ENCODE measurements around the gene TWF2.
A peak's percentile ranks its signal among the peaks of the same experiment; 100 is the strongest.
"Not testable (repeated sequence)": the region's sequence is repeated elsewhere in the genome, so short reads cannot be mapped to it uniquely, and the experiment has no call there.

Gene TWF2
- total RNA-seq, result 18.1 to 61.1 (median 43.4) reads per million in 3 experiments

GRCh38 chr3:52238761-52239701 lies at the start of gene TWF2:
Gene TWF2 (minus strand): TSS chr3:52239158. CDS start chr3:52239016, 142 bp downstream.
- DNase-seq, result peak; percentile 88

DNA sequence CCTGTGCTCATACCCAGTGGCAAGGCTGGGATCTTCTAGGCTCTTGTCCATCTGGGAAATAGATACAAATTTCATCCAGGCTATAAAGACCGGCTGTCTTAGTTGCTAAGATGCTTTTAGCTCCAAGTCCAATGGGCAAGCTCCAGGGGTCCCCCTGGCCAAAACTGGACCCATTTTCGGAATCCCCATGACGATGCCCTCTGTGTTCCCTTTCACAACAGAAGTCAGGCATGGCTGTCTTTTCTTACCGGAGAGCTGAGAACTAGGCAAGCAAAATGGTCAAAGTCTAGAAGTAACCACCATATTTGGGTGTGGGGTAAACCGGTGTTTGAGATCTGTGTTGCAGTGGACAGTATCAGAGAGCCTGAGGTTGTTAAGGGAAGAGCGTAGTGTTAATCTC lies 49.7 kb upstream of the TWF2 start:
- no peak for DNase-seq

DNA sequence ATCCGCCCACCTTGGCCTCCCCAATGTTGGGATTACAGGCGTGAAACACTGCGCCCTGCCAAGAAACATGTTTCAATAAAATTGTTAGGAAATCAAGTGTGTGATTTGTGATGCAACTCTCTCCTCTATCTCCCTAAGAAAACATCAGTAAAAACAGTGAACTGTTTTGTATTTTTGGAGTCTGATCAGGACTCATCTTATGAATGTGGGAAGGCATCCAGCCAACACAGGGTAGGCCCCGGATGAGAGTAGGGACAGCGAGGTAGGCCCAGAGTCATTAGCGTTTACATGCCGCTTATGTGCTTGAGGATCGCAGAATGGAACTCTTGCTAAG lies 47.8 kb upstream of the TWF2 start:
- DNase-seq, result no peak

- DNase-seq, result not testable (repeated sequence)
These were observed 45.1 kb upstream of the TWF2 start for GRCh38 chr3:52284051-52284450.

DNA sequence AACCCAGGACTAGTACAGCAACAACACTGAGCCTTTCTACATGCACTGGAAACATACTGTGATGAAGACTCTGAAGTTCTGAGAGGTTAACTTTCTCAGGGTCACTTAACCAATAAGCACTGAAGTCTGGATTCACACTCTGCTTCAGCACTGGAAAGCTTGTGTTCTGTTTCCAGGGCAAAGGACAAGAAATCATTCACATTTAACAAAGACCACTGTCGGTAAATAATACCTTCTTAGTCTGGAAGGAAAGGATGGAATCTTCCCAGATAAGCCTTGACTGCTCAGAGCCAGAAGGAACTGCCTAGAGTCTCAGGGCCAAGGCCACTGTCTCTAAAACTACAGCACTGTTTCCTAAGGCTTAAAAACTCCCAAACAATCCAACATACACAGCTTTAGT lies 44.3 kb upstream of the TWF2 start:
- no peak for DNase-seq

GRCh38 chr3:52281981-52282801 lies 43.2 kb upstream of the TWF2 start:
- DNase-seq, result peak; percentile 55

- no peak for DNase-seq
These were observed 41.1 kb upstream of the TWF2 start for GRCh38 chr3:52280050-52280461.

- DNase-seq, result no peak
These were observed 40.6 kb upstream of the TWF2 start for GRCh38 chr3:52279596-52279995.

- peak; percentile 94 for DNase-seq
These were observed 39.6 kb upstream of the TWF2 start, which contains the start of gene WDR82 for GRCh38 chr3:52278510-52279069. Gene WDR82 (minus strand): TSS chr3:52278649. CDS start chr3:52278361, 288 bp downstream.

DNA sequence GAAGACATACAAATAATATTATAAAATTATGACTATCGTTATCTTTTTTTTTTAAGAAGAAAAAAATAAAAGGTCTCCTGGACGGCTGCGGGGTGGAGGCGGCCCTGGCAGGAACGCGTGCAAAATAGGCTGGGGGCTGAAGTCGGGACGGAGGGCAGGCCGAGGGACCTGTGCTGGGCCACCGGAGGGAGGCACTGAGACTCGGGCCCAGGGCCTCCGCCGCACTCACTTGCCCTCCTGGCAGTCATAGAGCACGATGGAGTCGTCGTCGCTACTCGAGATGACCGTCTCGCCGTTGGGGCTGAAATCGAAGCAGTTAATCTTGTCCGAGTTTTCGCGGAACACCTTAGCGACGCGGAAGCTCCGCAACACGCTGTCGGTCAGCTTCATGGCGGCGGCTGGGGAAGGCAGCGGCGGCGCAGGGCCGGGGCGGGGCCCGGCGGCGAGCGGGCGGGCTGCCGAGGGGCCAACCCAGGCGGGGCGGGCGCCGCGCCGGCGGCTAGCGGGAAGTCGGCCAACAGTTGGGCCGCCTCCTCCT lies 39.1 kb upstream of the TWF2 start:
- no peak for DNase-seq

DNA sequence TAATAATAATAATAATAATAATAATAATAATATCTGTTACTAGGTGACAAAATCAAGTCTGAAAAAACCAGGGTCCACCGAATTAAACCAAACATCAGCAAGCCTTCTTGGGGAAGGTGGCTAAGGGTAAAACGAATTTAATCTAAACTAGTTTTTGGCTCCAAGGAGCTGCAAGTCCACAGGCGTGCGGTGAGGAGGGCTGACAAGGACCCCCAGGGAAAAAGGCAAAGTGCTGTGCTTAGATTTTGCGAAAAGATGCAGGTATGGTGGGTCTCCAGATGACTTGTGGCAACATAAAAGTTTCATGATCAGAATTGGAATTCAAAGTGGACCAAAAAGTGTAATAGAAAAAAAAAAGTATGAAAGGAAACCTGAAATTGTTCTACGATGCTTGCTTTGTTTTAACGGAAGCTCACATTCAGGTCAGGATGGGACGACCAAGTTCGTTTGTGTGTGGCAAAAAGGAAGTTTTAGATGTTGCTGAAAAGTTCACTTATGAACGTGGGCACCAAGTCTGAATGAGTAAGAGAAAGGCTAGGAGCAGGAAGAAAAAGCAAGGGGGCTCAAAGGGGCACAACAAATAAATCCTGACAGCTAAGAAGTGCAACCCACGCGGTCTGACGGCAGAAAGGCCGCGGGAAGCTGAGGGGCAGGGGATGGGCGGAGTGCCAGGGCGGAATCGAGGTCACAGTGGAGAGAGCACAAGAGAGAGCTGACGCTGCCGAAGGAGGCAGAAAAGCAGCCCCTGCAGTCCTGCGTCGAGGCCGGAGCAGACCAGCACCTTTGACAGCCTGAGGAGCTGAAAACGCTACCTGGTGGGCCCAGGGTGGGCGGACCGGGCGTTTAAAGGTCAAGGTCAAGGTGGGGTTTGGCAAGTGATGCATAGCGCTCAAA lies 38.4 kb upstream of the TWF2 start:
- peak; percentile 67 for DNase-seq

- not testable (repeated sequence) for DNase-seq
These were observed 35.8 kb upstream of the TWF2 start for GRCh38 chr3:52274781-52275180.

- no peak for DNase-seq
These were observed 33.9 kb upstream of the TWF2 start for GRCh38 chr3:52272831-52273230.

- DNase-seq, result not testable (repeated sequence)
These were observed 33.2 kb upstream of the TWF2 start for GRCh38 chr3:52272172-52272571.

GRCh38 chr3:52270252-52270754 lies 31.3 kb upstream of the TWF2 start:
- no peak for DNase-seq

DNA sequence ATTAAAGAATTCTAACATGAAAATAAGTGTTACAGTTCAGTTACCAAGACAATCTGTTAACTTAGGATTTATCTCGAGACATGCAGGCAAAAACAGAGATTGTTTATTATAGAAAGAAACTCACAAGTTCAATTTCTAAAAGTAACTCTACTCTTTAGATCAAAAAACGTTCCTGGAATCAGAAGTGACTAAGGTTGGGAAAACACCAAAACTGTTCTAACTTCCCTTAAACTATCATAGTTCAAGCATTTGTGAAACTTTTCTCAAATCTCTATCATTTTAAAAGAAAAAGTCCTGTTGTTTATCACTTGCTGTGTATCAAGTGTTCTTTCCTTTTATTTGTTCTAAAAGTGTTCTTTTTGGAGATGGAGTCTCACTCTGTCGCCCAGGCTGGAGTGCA lies 30.8 kb upstream of the TWF2 start:
- DNase-seq, result no peak

GRCh38 chr3:52268036-52268435 lies 29.1 kb upstream of the TWF2 start:
- no peak for DNase-seq

DNA sequence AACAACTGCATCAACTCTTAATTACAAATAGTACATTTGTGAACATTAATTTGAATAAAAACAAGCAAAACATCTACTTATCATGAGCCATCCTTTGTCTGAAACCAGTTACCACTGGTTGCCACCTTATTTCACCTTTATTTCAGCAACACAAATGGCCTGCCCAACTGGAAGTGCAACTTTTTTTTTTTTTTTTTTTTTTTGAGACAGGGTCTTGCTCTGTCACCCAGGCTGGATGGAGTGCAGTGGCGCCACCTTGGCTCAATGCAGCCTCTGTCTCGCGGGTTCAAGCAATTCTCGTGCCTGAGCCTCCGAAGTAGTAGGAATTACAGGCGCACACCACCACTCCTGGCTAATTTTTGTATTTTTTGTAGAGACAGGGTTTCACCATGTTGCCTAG lies 26.4 kb upstream of the TWF2 start:
- DNase-seq, result no peak

DNA sequence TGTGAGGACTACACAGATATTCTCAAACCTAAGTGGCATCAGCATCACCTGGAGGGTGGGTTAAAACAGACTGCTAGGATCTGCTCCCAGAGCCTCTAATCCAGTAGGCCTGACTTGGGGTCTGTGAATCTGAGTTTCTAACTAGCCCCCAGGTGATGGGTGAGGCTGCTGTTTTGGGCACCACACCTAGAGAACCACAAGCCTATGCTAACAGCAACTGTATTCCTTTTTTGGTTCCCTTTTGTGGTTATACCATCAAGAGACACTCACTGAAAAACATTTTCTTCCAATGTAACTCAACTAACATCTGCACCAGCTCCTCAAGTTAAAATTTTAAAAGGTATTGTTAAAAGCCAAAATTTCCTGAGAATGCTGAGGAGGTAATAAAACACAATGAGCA lies 23.5 kb upstream of the TWF2 start:
- DNase-seq, result no peak

GRCh38 chr3:52259448-52259847 lies 20.5 kb upstream of the TWF2 start:
- no peak for DNase-seq

DNA sequence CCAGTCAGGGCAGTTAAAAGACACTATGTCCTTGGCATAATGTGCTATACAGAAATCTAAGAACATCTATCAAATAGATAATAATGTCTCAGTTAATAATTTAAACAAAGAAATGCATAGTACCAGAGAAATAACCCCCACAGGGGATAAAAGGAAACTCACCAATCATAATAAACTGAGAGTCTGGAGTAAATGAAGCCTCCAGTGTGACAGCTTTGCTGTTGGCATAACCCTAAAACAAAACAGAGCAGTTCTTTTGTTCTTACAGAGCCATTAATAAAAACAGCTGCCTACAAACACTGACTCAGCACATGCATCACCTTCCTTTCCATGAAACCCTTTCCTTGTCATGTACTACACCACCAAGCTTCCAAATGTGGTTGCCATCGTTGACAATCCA lies 20.1 kb upstream of the TWF2 start:
- DNase-seq, result no peak

- no peak for DNase-seq
These were observed 19.0 kb upstream of the TWF2 start for GRCh38 chr3:52257911-52258310.

Data from central memory CD4-positive, alpha-beta T cell (primary cell).